H9 (cell line): ENCODE results near the gene RDH13. TPM values are rescaled to one million over a fixed set of nuclear protein-coding genes. Genes with fewer than 3 reads are reported as not detected.
A peak's percentile ranks its signal among the peaks of the same experiment; 100 is the strongest.

Source experiments
- DNase-seq: peaks from one replicate; pipeline ENCODE4 v3.0.0-alpha.2; 2017
- H2AFZ ChIP-seq: one replicate; pipeline ENCODE4 v1.6.1; 2013; ENCODE audit warnings: mild to moderate bottlenecking, low read length, control low read depth, moderate library complexity
- H2AK5ac ChIP-seq: 2 replicates; pipeline ENCODE4 v1.6.1; 2013; ENCODE audit warnings: low read length, control low read depth, mixed read lengths; ENCODE audit not compliant: insufficient read length
- H2BK120ac ChIP-seq: one replicate; pipeline ENCODE4 v1.6.1; 2013; ENCODE audit warnings: low read depth, mild to moderate bottlenecking, low read length, control low read depth, inconsistent platforms; ENCODE audit not compliant: poor library complexity, severe bottlenecking
- H2BK12ac ChIP-seq: 2 replicates; pipeline ENCODE4 v1.6.1; 2013; ENCODE audit warnings: low read length, control low read depth, mixed read lengths, low read depth; ENCODE audit not compliant: insufficient read length
- H2BK15ac ChIP-seq: 2 replicates; pipeline ENCODE4 v1.6.1; 2013; ENCODE audit warnings: low read depth, low read length, control low read depth
- H2BK20ac ChIP-seq: one replicate; pipeline ENCODE4 v1.6.1; 2013; ENCODE audit warnings: low read depth, mild to moderate bottlenecking, low read length, control low read depth, inconsistent platforms; ENCODE audit not compliant: poor library complexity, severe bottlenecking
- H2BK5ac ChIP-seq: 2 replicates; pipeline ENCODE4 v1.6.1; 2013; ENCODE audit warnings: low read length, control low read depth, mixed read lengths; ENCODE audit not compliant: insufficient read length
- H3K14ac ChIP-seq: 2 replicates; pipeline ENCODE4 v1.6.1; 2013; ENCODE audit warnings: low read length, control low read depth; ENCODE audit not compliant: insufficient read depth
- H3K18ac ChIP-seq: 2 replicates; pipeline ENCODE4 v1.6.1; 2013; ENCODE audit warnings: low read depth, mild to moderate bottlenecking, mixed read lengths, low read length, control low read depth; ENCODE audit not compliant: insufficient read length
- H3K23ac ChIP-seq: 2 replicates; pipeline ENCODE4 v1.6.1; 2013; ENCODE audit warnings: low read length, control low read depth, mixed read lengths, low read depth; ENCODE audit not compliant: insufficient read length
- H3K23me2 ChIP-seq: 2 replicates; pipeline ENCODE4 v1.6.1; 2013; ENCODE audit warnings: low read depth, mild to moderate bottlenecking, mixed read lengths, low read length, control low read depth; ENCODE audit not compliant: insufficient read length, poor library complexity, severe bottlenecking
- H3K27ac ChIP-seq: 2 replicates; pipeline ENCODE4 v1.5.1; 2013; ENCODE audit warnings: low read length, control low read depth, mixed read lengths, low read depth; ENCODE audit not compliant: insufficient read length
- H3K27me3 ChIP-seq: 2 replicates; pipeline ENCODE4 v1.6.1; 2013; ENCODE audit warnings: low read length, control low read depth, inconsistent platforms; ENCODE audit not compliant: insufficient read depth
- H3K4ac ChIP-seq: 2 replicates; pipeline ENCODE4 v1.6.1; 2013; ENCODE audit warnings: low read depth, mild to moderate bottlenecking, control low read depth, inconsistent platforms, low read length, moderate library complexity
- H3K4me1 ChIP-seq: 2 replicates; pipeline ENCODE4 v1.6.1; 2013; ENCODE audit warnings: low read length, control low read depth, inconsistent platforms; ENCODE audit not compliant: insufficient read depth
- H3K4me2 ChIP-seq: 2 replicates; pipeline ENCODE4 v1.6.1; 2013; ENCODE audit warnings: low read length, control low read depth, mixed read lengths; ENCODE audit not compliant: insufficient read length, insufficient read depth
- H3K56ac ChIP-seq: 2 replicates; pipeline ENCODE4 v1.6.1; 2013; ENCODE audit warnings: low read depth, mild to moderate bottlenecking, mixed read lengths, low read length, control low read depth; ENCODE audit not compliant: insufficient read length
- H3K79me1 ChIP-seq: 2 replicates; pipeline ENCODE4 v1.6.1; 2013; ENCODE audit warnings: low read depth, mild to moderate bottlenecking, moderate library complexity, low read length, control low read depth, inconsistent platforms; ENCODE audit not compliant: insufficient read depth, poor library complexity, severe bottlenecking
- H3K79me2 ChIP-seq: 2 replicates; pipeline ENCODE4 v1.6.1; 2013; ENCODE audit warnings: low read length, control low read depth, inconsistent platforms; ENCODE audit not compliant: insufficient read depth
- H3K9ac ChIP-seq: 2 replicates; pipeline ENCODE4 v1.6.1; 2013; ENCODE audit warnings: low read length, control low read depth, mixed read lengths; ENCODE audit not compliant: insufficient read length; ENCODE audit errors: extremely low read depth
- H3K9me3 ChIP-seq: one replicate; pipeline ENCODE4 v1.6.1; 2013; ENCODE audit warnings: low read depth, low read length, inconsistent platforms; ENCODE audit not compliant: control insufficient read depth
- H3T11ph ChIP-seq: one replicate; pipeline ENCODE4 v1.6.1; 2013; ENCODE audit warnings: mild to moderate bottlenecking, low read length, control low read depth, inconsistent platforms
- H4K20me1 ChIP-seq: one replicate; pipeline ENCODE4 v1.6.1; 2013; ENCODE audit not compliant: control insufficient read depth, insufficient read length, insufficient read depth
- H4K5ac ChIP-seq: 2 replicates; pipeline ENCODE4 v1.6.1; 2013; ENCODE audit warnings: low read depth, mild to moderate bottlenecking, mixed read lengths, low read length, control low read depth; ENCODE audit not compliant: insufficient read length
- H4K8ac ChIP-seq: replicated peaks from 2 replicates; pipeline ENCODE4 v1.6.1; 2013; ENCODE audit warnings: low read length, control low read depth, mixed read lengths, low read depth; ENCODE audit not compliant: insufficient read length
- H4K91ac ChIP-seq: 2 replicates; pipeline ENCODE4 v1.6.1; 2013; ENCODE audit warnings: low read depth, mild to moderate bottlenecking, moderate library complexity, mixed read lengths, low read length, control low read depth; ENCODE audit not compliant: insufficient read length
- H3K27ac Mint-ChIP-seq, 3 experiments: 2 replicates in 2 of 3; 3 replicates in 1 of 3; pipeline ENCODE4 v1.8.0; 2020 to 2021; ENCODE audit warnings: mixed read lengths in 3 of 3, mild to moderate bottlenecking in 1 of 3, moderate library complexity in 1 of 3
- H3K27me3 Mint-ChIP-seq: 2 replicates; pipeline ENCODE4 v1.8.0; 2021; ENCODE audit warnings: low read depth, mild to moderate bottlenecking, moderate library complexity, mixed read lengths
- H3K36me3 Mint-ChIP-seq, 3 experiments: 2 replicates in 2 of 3; 3 replicates in 1 of 3; pipeline ENCODE4 v1.8.0; 2020 to 2021; ENCODE audit warnings: low read depth in 3 of 3, mixed read lengths in 3 of 3; ENCODE audit not compliant: insufficient read depth in 1 of 3
- H3K4me1 Mint-ChIP-seq, 2 experiments: 2 replicates each; pipeline ENCODE4 v1.8.0; 2020; ENCODE audit warnings: mixed read lengths in 2 of 2
- H3K4me3 Mint-ChIP-seq, 2 experiments: 2 replicates in 1 of 2; 3 replicates in 1 of 2; pipeline ENCODE4 v1.8.0; 2020 to 2021; ENCODE audit warnings: mild to moderate bottlenecking in 2 of 2, mixed read lengths in 2 of 2, moderate library complexity in 1 of 2
- H3K9me3 Mint-ChIP-seq, 2 experiments: 2 replicates in 1 of 2; 3 replicates in 1 of 2; pipeline ENCODE4 v1.8.0; 2020; ENCODE audit warnings: mild to moderate bottlenecking in 2 of 2, mixed read lengths in 2 of 2, moderate library complexity in 1 of 2
- WGBS: extraction: QIAGEN DNeasy Blood & Tissue Kit; methylation state at CpG from one replicate; pipeline ENCODE4 v1.1.7; 2013; ENCODE audit warnings: missing lambda C conversion rate, low lambda C conversion rate, mixed read lengths; ENCODE audit not compliant: insufficient read length; ENCODE audit errors: extremely low coverage; 5-methylcytosine and 5-hydroxymethylcytosine counted together
- total RNA-seq: library from RNA; stranded (reverse); gene quantifications from 2 replicates; pipeline ENCODE4 v1.2.1, GENCODE V29; 2021
- TF ChIP-seq, protein P1 (sequence below): fragments of 200-600 bp; sonication (generic); conservative IDR thresholded peaks from 3 replicates; pipeline ENCODE4 v1.8.0; 2021; ENCODE audit warnings: antibody characterized with exemption, mild to moderate bottlenecking

RDH13 gene
- total RNA-seq, 1 experiment from 2014 or later: 21.5 TPM

DNA sequence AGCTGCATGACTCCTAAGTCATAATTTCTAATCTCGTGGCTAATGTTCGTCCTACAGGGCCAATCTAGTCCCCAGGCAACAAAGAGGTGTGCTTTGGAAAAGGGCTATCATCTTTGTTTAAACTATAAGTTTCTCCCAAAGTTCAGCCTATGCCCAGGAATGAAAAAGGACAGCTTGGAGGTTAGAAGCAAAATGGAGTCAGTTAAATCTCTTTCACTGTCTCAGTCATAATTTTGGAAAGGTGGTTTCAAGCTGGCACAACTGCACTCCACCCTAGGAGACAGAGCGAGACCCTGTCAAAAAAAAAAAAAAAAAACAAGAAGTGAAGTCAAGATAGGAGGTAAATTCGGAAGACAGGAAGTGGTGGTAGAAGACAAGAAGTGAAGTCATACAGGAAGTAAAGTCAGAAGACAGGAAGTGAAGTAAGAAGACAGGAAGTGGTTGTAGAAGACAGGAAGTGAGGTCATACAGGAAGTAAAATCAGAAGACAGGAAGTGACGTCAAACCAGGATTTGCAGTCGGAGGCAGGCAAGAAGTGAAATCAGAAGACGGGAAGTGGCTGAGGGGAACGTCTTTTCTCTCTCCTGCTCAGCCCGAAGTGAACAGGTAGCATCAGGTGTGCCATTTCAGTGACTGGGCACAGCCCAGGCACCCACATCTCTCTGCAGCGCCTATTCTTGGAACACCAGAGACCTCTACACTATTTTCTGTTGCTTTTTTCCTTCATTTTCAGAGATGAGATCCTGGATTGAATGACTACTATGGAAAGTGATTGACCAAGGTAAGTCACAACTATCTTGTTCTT is 57.1 kb downstream of the RDH13 start:
- peak overlapping the region; percentile 33 for H3K9ac ChIP-seq
- peak overlapping the region; percentile 5 to 98 (median 83) for H3K27ac Mint-ChIP-seq
- no CpG with 5 or more reads among the region's 10 CpGs for WGBS

More for the DNA sequence above, 57.1 kb downstream of the RDH13 start:
- Histone ChIP-seq H3K4ac (no peak overlapping the region), H3K27me3 (no peaks in the 10 kb centered on the region), H3K14ac (no peak overlapping the region), H4K5ac (no peak overlapping the region), H3K79me2 (peaks cover 9% of the 10 kb centered on the region; the same call in 1 of the 2 replicates), H3K23me2 (peaks cover 3% of the 10 kb centered on the region), H3T11ph (no peak overlapping the region), H3K23ac (no peak overlapping the region), H3K27ac (no peak overlapping the region), H2AFZ (no peak overlapping the region), H2BK12ac (no peak overlapping the region), H2BK5ac (no peak overlapping the region), H3K4me1 (no peaks in the 10 kb centered on the region), H4K91ac (no peak overlapping the region), H2BK20ac (no peak overlapping the region), H3K9me3 (no peaks in the 10 kb centered on the region), H4K8ac (no peak overlapping the region), H2BK120ac (no peak overlapping the region), H4K20me1 (no peaks in the 10 kb centered on the region), H3K56ac (no peak overlapping the region), H3K18ac (no peak overlapping the region), H3K4me2 (peak overlapping the region; percentile 34), H2BK15ac (no peak overlapping the region), H2AK5ac (no peak overlapping the region), H3K79me1 (no peaks in the 10 kb centered on the region)
- DNase-seq: peak; percentile 83
- Mint-ChIP-seq H3K4me1 (peaks cover 19 to 35% of the 10 kb centered on the region in 2 experiments), H3K27me3 (peaks cover 52% of the 10 kb centered on the region), H3K9me3 (peaks cover 17 to 91% of the 10 kb centered on the region in 2 experiments), H3K36me3 (peaks cover 15 to 49% (median 32%) of the 10 kb centered on the region in 3 experiments; a peak in 6 of 7 replicates), H3K4me3 (peak overlapping the region; percentile 79 to 87)
- TF ChIP-seq, protein P1, sequence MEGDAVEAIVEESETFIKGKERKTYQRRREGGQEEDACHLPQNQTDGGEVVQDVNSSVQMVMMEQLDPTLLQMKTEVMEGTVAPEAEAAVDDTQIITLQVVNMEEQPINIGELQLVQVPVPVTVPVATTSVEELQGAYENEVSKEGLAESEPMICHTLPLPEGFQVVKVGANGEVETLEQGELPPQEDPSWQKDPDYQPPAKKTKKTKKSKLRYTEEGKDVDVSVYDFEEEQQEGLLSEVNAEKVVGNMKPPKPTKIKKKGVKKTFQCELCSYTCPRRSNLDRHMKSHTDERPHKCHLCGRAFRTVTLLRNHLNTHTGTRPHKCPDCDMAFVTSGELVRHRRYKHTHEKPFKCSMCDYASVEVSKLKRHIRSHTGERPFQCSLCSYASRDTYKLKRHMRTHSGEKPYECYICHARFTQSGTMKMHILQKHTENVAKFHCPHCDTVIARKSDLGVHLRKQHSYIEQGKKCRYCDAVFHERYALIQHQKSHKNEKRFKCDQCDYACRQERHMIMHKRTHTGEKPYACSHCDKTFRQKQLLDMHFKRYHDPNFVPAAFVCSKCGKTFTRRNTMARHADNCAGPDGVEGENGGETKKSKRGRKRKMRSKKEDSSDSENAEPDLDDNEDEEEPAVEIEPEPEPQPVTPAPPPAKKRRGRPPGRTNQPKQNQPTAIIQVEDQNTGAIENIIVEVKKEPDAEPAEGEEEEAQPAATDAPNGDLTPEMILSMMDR: no peak
